ENCODE results near the gene ONECUT3.
A peak's percentile ranks its signal among the peaks of the same experiment; 100 is the strongest.

The ONECUT3 gene

DNA sequence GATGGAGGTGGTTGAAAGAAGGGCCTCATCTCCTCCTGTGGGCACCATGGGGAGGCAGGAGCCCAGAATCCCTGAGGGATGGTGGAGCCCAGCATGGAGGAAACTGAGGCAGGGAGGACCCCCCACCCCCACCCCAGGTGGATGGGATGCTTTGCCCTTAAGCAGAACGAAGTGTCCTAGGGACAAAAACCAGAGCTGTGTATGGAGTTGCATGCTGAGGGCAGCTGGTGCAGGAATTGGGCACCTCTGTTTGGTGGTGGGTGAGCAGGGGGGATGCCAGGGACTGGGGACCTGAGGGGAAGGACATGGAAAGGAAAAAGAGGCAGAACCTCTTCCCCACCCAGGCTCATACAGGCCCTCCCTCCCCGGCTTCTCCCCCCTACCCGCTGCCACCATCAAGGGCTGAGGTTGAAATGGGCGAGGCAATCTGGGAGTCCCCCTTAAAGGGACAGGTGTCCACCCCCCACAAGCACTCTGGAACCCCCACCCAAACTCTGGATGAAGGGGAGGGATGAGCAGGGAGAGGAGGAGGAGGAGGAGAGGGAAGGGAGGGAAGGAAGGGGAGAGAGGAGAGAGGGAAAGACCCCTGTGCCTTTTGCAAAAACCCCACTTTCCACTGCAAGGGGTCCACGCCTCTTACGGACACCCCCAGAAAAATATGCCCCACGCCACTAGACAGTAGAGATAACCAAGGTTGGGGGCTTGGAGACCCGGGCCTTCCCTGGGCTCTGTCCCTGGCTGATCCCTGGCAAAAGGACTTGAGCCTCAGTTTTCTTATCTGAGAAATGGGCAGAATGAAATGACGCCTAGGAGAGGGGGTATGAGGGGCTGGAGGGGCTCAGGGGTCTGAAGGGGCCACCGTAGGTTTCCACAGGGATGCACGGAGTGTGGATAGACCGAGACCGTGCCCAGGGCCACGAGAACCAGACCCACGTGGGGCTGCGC is 5.9 kb downstream of the ONECUT3 start:
- no peaks in the 10 kb centered on the region for H3K9me3 ChIP-seq (ENCODE audit: control insufficient read depth, insufficient read depth, low read depth, low read length)
- H3K4me1 ChIP-seq (ENCODE audit: control insufficient read depth, insufficient read depth, low read length), result no peaks in the 10 kb centered on the region; the same call in 1 of the 2 replicates
- POLR2A ChIA-PET, result no interaction called here
- TF ChIP-seq ZFP3 (tag by site-specific recombination; IDR thresholded peaks at IDR 0.05; ENCODE audit: low read depth) (no peak), SP3 (tag by site-specific recombination; IDR thresholded peaks at IDR 0.05) (no peak), GLIS2 (tag by site-specific recombination; IDR thresholded peaks at IDR 0.05) (no peak), ZNF366 (tag by site-specific recombination; conservative IDR thresholded peaks at IDR 0.05) (0 out of 2 replicates have a peak, but pooled peaks have one; percentile 21), GLIS1 (tag by site-specific recombination; IDR thresholded peaks at IDR 0.05) (0 out of 2 replicates have a peak, but pooled peaks have one; percentile 15), ZNF174 (tag by site-specific recombination; IDR thresholded peaks at IDR 0.05) (no peak)
- TF ChIP-seq, protein P1, sequence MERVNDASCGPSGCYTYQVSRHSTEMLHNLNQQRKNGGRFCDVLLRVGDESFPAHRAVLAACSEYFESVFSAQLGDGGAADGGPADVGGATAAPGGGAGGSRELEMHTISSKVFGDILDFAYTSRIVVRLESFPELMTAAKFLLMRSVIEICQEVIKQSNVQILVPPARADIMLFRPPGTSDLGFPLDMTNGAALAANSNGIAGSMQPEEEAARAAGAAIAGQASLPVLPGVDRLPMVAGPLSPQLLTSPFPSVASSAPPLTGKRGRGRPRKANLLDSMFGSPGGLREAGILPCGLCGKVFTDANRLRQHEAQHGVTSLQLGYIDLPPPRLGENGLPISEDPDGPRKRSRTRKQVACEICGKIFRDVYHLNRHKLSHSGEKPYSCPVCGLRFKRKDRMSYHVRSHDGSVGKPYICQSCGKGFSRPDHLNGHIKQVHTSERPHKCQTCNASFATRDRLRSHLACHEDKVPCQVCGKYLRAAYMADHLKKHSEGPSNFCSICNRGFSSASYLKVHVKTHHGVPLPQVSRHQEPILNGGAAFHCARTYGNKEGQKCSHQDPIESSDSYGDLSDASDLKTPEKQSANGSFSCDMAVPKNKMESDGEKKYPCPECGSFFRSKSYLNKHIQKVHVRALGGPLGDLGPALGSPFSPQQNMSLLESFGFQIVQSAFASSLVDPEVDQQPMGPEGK (tag by site-specific recombination; IDR thresholded peaks at IDR 0.05), result 0 out of 2 replicates have a peak, but pooled peaks have one; percentile 17
- TF ChIP-seq, protein P2, sequence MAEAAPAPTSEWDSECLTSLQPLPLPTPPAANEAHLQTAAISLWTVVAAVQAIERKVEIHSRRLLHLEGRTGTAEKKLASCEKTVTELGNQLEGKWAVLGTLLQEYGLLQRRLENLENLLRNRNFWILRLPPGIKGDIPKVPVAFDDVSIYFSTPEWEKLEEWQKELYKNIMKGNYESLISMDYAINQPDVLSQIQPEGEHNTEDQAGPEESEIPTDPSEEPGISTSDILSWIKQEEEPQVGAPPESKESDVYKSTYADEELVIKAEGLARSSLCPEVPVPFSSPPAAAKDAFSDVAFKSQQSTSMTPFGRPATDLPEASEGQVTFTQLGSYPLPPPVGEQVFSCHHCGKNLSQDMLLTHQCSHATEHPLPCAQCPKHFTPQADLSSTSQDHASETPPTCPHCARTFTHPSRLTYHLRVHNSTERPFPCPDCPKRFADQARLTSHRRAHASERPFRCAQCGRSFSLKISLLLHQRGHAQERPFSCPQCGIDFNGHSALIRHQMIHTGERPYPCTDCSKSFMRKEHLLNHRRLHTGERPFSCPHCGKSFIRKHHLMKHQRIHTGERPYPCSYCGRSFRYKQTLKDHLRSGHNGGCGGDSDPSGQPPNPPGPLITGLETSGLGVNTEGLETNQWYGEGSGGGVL (tag by site-specific recombination; IDR thresholded peaks at IDR 0.05), result peak; percentile 20; the same call in 1 of the 2 replicates
- TF ChIP-seq, protein P3, sequence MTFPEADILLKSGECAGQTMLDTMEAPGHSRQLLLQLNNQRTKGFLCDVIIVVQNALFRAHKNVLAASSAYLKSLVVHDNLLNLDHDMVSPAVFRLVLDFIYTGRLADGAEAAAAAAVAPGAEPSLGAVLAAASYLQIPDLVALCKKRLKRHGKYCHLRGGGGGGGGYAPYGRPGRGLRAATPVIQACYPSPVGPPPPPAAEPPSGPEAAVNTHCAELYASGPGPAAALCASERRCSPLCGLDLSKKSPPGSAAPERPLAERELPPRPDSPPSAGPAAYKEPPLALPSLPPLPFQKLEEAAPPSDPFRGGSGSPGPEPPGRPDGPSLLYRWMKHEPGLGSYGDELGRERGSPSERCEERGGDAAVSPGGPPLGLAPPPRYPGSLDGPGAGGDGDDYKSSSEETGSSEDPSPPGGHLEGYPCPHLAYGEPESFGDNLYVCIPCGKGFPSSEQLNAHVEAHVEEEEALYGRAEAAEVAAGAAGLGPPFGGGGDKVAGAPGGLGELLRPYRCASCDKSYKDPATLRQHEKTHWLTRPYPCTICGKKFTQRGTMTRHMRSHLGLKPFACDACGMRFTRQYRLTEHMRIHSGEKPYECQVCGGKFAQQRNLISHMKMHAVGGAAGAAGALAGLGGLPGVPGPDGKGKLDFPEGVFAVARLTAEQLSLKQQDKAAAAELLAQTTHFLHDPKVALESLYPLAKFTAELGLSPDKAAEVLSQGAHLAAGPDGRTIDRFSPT (tag by site-specific recombination; IDR thresholded peaks at IDR 0.05), result peak; percentile 39; the same call in 1 of the 2 replicates
- TF ChIP-seq, protein P4, sequence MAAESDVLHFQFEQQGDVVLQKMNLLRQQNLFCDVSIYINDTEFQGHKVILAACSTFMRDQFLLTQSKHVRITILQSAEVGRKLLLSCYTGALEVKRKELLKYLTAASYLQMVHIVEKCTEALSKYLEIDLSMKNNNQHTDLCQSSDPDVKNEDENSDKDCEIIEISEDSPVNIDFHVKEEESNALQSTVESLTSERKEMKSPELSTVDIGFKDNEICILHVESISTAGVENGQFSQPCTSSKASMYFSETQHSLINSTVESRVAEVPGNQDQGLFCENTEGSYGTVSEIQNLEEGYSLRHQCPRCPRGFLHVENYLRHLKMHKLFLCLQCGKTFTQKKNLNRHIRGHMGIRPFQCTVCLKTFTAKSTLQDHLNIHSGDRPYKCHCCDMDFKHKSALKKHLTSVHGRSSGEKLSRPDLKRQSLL (tag by site-specific recombination; IDR thresholded peaks at IDR 0.05), result no peak
- H3K27ac ChIP-seq (ENCODE audit: extremely low read depth, low read depth, low read length), result no peak overlapping the region
- no peak overlapping the region for H3K4me3 ChIP-seq (ENCODE audit: low read depth, low read length)
- no peaks in the 10 kb centered on the region for H3K36me3 ChIP-seq (ENCODE audit: control insufficient read depth in 2 of 2, insufficient read depth in 1 of 2, low read length in 2 of 2)
- CTCF ChIA-PET, result interaction anchor here (0.6 to 1.1 kb wide), 2 partner anchors 8 to 79 kb away, joined by 3 to 5 read pairs; no protein-coding TSS in a partner anchor

DNA sequence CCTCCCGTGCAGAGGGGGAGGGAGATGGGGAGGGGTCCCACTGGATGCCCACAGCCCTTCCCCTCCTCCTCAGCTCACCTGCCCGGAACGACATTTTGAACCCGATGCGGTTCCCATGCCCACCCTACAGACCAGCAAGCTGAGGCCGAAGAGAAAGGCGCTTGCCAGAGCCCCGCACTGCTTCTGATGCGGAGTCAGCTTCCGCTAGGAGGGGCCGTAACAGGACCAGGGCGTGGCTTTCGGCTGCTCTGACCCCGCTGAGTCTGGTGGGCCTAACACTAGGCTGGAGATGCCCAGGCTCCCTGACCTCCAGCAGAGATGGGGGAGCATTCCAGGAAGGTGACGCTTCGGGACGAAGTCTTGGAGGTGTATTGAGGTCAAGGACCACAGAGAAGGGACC is 6.7 kb downstream of the ONECUT3 start:
- CTCF ChIA-PET, result interaction anchor here (1.9 kb wide), 1 partner anchor 88 kb away, joined by 7 read pairs; no protein-coding TSS in a partner anchor
- POLR2A ChIA-PET, result interaction anchor here (0.6 kb wide), 2 partner anchors 100 to 173 kb away, joined by 3 to 4 read pairs; no protein-coding TSS in a partner anchor

More for the DNA sequence above, 6.7 kb downstream of the ONECUT3 start:
- H3K36me3 ChIP-seq (ENCODE audit: control insufficient read depth in 2 of 2, insufficient read depth in 1 of 2, low read length in 2 of 2), result no peaks in the 10 kb centered on the region
- H3K4me1 ChIP-seq (ENCODE audit: control insufficient read depth, insufficient read depth, low read length), result no peaks in the 10 kb centered on the region; the same call in 1 of the 2 replicates
- H3K27ac ChIP-seq (ENCODE audit: extremely low read depth, low read depth, low read length), result no peak overlapping the region
- no peak overlapping the region for H3K4me3 ChIP-seq (ENCODE audit: low read depth, low read length)
- TF ChIP-seq GLIS1 (tag by site-specific recombination; IDR thresholded peaks at IDR 0.05) (peak; percentile 40; the same call in 1 of the 2 replicates), ZNF112 (tag by site-specific recombination; IDR thresholded peaks at IDR 0.05) (no peak), ZNF660 (tag by site-specific recombination; IDR thresholded peaks at IDR 0.05) (no peak)
- H3K9me3 ChIP-seq (ENCODE audit: control insufficient read depth, insufficient read depth, low read depth, low read length), result no peaks in the 10 kb centered on the region

Measured in HEK293 (cell line).